Activated CD4-positive, alpha-beta memory T cell treated with anti-CD3 and anti-CD28 coated beads, Interleukin-2, amount 10 ng/mL, durations not matched to agents 7 days and 5 days (primary cell): ENCODE data around the gene CHODL. TPM values are rescaled to one million over a fixed set of nuclear protein-coding genes. Genes with fewer than 3 reads are reported as not detected.

ENCODE experiments used
- total RNA-seq, 2 experiments: library from RNA; stranded (reverse); gene quantifications; one replicate each; pipeline ENCODE4 v1.2.3, GENCODE V29; 2021

CHODL gene
- total RNA-seq, 2 experiments from 2014 or later: 0.15 to 0.20 TPM

Other genes starting within 250 kb of the CHODL start
- gene TMPRSS15, start 159.0 kb downstream of the CHODL start, total RNA-seq: not detected